HG02571 (cell line): ENCODE data around the gene SLC7A5.
"Not testable (repeated sequence)": the region's sequence is repeated elsewhere in the genome, so short reads cannot be mapped to it uniquely, and the experiment has no call there.

Source experiments
- ATAC-seq: cut with Tn5 transposase; IDR thresholded peaks from one replicate; pipeline ENCODE4 v1.9.1; 2021; ENCODE audit warnings: mild to moderate bottlenecking, moderate library complexity; ENCODE audit not compliant: unreplicated experiment

Gene SLC7A5

GRCh38 chr16:87862597-87863326 is 6.5 kb downstream of the SLC7A5 start:
- not testable (repeated sequence) for ATAC-seq

GRCh38 chr16:87861300-87862099 is 7.8 kb downstream of the SLC7A5 start:
- ATAC-seq = not testable (repeated sequence)

GRCh38 chr16:87860553-87861299 is 8.6 kb downstream of the SLC7A5 start:
- ATAC-seq = no peak

- ATAC-seq = not testable (repeated sequence)
Observed at GRCh38 chr16:87858151-87858993, 10.9 kb downstream of the SLC7A5 start.

- ATAC-seq = no peak
Observed at GRCh38 chr16:87856791-87857228, 12.5 kb downstream of the SLC7A5 start.

GRCh38 chr16:87855852-87856715 is 13.2 kb downstream of the SLC7A5 start:
- no peak for ATAC-seq

- no peak for ATAC-seq
Observed at GRCh38 chr16:87854907-87855683, 14.2 kb downstream of the SLC7A5 start.

- no peak for ATAC-seq
Observed at GRCh38 chr16:87854053-87854906, 15.0 kb downstream of the SLC7A5 start.

- peak; percentile 47 for ATAC-seq
Observed at GRCh38 chr16:87853411-87854052, 15.8 kb downstream of the SLC7A5 start.

- no peak for ATAC-seq
Observed at GRCh38 chr16:87851601-87852000, 17.7 kb downstream of the SLC7A5 start.

GRCh38 chr16:87851141-87851587 is 18.1 kb downstream of the SLC7A5 start:
- ATAC-seq = no peak

GRCh38 chr16:87850009-87851006 is 19.0 kb downstream of the SLC7A5 start:
- no peak for ATAC-seq

GRCh38 chr16:87849419-87850008 is 19.8 kb downstream of the SLC7A5 start:
- ATAC-seq = no peak

GRCh38 chr16:87848676-87849345 is 20.5 kb downstream of the SLC7A5 start:
- no peak for ATAC-seq
